Measurements from ENCODE around the gene ACBD7.

The ACBD7 gene

DNA sequence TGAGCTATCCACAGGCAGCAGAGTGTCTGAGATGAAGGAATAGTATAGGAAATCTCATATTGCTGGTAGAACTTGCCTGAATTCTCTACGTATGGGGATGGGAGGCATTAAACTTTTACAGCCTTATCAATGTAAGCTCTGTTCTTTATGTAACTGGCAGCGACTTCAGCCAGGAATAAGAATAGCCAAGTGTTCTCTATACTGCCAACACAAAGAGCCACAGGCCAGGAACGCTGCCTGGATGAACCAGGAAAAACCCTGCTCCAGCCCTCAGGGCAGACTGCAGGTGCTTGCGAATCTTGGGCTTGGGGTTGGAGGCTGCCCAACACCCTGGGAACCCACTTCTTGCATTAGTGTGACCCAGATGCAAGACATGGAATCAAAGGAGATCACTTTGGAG, 50.9 kb downstream of the ACBD7 start:
- TF ChIP-seq, protein P1, sequence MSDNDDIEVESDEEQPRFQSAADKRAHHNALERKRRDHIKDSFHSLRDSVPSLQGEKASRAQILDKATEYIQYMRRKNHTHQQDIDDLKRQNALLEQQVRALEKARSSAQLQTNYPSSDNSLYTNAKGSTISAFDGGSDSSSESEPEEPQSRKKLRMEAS (IDR thresholded peaks at IDR 0.05; ENCODE audit: low read depth, low read length), result no peak
- TF ChIP-seq MYC (IDR thresholded peaks at IDR 0.05; ENCODE audit: low read depth, low read length), result no peak
- TF ChIP-seq POLR2A (IDR thresholded peaks at IDR 0.05; ENCODE audit: extremely low read depth, insufficient read length), result no peak
- no peak overlapping the region for H3K4me3 ChIP-seq (ENCODE audit: low read depth, low read length)
- DNase-seq (ENCODE audit: low read depth), result no peak

- TF ChIP-seq, protein P1 (IDR thresholded peaks at IDR 0.05; ENCODE audit: low read depth, low read length), result no peak
- TF ChIP-seq POLR2A (IDR thresholded peaks at IDR 0.05; ENCODE audit: extremely low read depth, insufficient read length) (no peak), MYC (IDR thresholded peaks at IDR 0.05; ENCODE audit: low read depth, low read length) (no peak)
- TF ChIP-seq, protein P2, sequence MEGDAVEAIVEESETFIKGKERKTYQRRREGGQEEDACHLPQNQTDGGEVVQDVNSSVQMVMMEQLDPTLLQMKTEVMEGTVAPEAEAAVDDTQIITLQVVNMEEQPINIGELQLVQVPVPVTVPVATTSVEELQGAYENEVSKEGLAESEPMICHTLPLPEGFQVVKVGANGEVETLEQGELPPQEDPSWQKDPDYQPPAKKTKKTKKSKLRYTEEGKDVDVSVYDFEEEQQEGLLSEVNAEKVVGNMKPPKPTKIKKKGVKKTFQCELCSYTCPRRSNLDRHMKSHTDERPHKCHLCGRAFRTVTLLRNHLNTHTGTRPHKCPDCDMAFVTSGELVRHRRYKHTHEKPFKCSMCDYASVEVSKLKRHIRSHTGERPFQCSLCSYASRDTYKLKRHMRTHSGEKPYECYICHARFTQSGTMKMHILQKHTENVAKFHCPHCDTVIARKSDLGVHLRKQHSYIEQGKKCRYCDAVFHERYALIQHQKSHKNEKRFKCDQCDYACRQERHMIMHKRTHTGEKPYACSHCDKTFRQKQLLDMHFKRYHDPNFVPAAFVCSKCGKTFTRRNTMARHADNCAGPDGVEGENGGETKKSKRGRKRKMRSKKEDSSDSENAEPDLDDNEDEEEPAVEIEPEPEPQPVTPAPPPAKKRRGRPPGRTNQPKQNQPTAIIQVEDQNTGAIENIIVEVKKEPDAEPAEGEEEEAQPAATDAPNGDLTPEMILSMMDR (IDR thresholded peaks at IDR 0.05; ENCODE audit: low read depth, low read length), result no peak
- peak; percentile 34 for DNase-seq (ENCODE audit: low read depth)
- no peak overlapping the region for H3K4me3 ChIP-seq (ENCODE audit: low read depth, low read length)
Observed at GRCh38 chr10:15035385-15036301, 52.9 kb downstream of the ACBD7 start.

DNA sequence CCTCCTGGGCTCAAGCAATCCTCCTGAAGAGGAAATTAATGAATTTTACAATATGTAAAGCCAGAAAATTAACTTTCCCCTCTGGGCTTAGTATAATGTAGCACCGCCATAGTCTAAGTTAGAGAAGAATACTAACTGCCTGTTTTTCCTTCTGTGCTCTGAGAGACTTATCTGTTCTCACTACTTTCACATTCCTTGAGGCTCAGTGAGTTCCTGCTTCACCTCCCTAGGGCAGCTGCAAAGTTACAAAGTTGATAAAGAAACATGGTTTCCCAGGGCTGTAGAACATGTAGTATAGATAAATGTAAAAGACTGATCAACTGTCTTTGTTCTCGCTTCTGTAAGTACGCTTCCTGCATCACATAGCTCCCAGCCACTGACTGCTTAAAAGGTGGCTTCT, 60.8 kb downstream of the ACBD7 start:
- H3K4me3 ChIP-seq (ENCODE audit: low read depth, low read length), result no peak overlapping the region
- no peak for DNase-seq (ENCODE audit: low read depth)

More for the DNA sequence above, 60.8 kb downstream of the ACBD7 start:
- TF ChIP-seq MYC (IDR thresholded peaks at IDR 0.05; ENCODE audit: low read depth, low read length) (no peak), POLR2A (IDR thresholded peaks at IDR 0.05; ENCODE audit: extremely low read depth, insufficient read length) (no peak)
- TF ChIP-seq, protein P1 (IDR thresholded peaks at IDR 0.05; ENCODE audit: low read depth, low read length), result no peak
- TF ChIP-seq, protein P2 (IDR thresholded peaks at IDR 0.05; ENCODE audit: low read depth, low read length), result no peak
